ENCODE results near the gene CDH22.

Gene CDH22

GRCh38 chr20:46216770-46217464 is 91.4 kb downstream of the CDH22 start:
- Histone ChIP-seq H3K4me1 (ENCODE audit: control insufficient read depth in 1 of 2, insufficient read depth in 2 of 2, low read length in 2 of 2) (no peaks in the 10 kb centered on the region), H3K4me3 (ENCODE audit: low read depth in 1 of 2, low read length in 2 of 2) (no peak overlapping the region), H3K36me3 (ENCODE audit: control insufficient read depth in 1 of 2, insufficient read depth in 2 of 2, low read length in 2 of 2) (no peaks in the 10 kb centered on the region), H3K27ac (ENCODE audit: low read length) (no peak overlapping the region), H3K27me3 (ENCODE audit: low read depth, low read length) (peaks cover 5% of the 10 kb centered on the region), H3K9me3 (ENCODE audit: control insufficient read depth in 1 of 2, low read length in 2 of 2) (no peaks in the 10 kb centered on the region)

DNA sequence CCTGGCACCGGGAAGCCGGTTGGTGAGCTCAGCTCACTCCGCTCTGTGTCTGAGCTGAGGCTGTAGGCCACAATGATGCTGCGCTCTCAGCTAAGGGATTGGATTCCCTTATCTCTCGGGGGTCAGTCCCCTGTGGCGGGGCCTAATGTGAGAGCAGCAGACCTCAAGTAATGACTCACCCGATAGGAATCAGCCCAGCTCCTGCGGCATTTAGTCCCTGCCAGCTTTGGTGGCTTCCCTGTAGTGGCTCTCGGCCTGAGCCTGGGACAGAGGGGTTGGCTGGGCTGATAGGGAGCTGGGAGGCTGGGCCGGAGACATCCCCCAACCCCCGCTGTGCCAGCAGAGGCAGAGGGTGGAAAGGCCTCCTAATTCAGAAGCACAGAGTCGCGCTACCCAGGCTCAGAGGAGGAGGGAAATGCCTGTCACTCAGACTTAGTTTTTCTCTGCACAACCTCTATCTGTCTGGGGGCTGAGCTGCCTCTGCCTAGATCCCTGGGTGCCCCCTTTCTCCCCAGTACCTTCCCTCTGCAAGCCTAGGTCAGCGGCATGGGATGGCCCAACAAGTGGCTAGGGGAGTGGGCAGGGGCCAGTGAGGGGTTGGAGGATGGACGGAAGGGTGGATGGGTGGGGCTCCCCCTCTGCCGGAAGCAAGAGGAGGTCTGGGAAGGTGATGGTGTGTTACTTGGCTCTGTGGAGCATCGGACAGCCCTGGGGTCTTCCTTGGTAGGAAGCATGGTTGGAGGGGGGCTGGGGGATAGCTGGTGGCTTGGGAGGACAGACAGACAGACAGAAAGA is 92.2 kb downstream of the CDH22 start:
- Histone ChIP-seq H3K4me3 (ENCODE audit: low read depth in 1 of 2, low read length in 2 of 2) (no peak overlapping the region), H3K36me3 (ENCODE audit: control insufficient read depth in 1 of 2, insufficient read depth in 2 of 2, low read length in 2 of 2) (no peaks in the 10 kb centered on the region), H3K9me3 (ENCODE audit: control insufficient read depth in 1 of 2, low read length in 2 of 2) (no peaks in the 10 kb centered on the region), H3K4me1 (ENCODE audit: control insufficient read depth in 1 of 2, insufficient read depth in 2 of 2, low read length in 2 of 2) (no peaks in the 10 kb centered on the region), H3K27ac (ENCODE audit: low read length) (no peak overlapping the region), H3K27me3 (ENCODE audit: low read depth, low read length) (peaks cover 5% of the 10 kb centered on the region)

GRCh38 chr20:46214824-46215488 is 93.3 kb downstream of the CDH22 start:
- no peak overlapping the region for H3K27ac ChIP-seq (ENCODE audit: low read length)
- H3K4me3 ChIP-seq (ENCODE audit: low read depth in 1 of 2, low read length in 2 of 2), result no peak overlapping the region
- H3K4me1 ChIP-seq (ENCODE audit: control insufficient read depth in 1 of 2, insufficient read depth in 2 of 2, low read length in 2 of 2), result no peaks in the 10 kb centered on the region
- H3K36me3 ChIP-seq (ENCODE audit: control insufficient read depth in 1 of 2, insufficient read depth in 2 of 2, low read length in 2 of 2), result no peaks in the 10 kb centered on the region
- peaks cover 9% of the 10 kb centered on the region for H3K27me3 ChIP-seq (ENCODE audit: low read depth, low read length)
- H3K9me3 ChIP-seq (ENCODE audit: control insufficient read depth in 1 of 2, low read length in 2 of 2), result no peaks in the 10 kb centered on the region

DNA sequence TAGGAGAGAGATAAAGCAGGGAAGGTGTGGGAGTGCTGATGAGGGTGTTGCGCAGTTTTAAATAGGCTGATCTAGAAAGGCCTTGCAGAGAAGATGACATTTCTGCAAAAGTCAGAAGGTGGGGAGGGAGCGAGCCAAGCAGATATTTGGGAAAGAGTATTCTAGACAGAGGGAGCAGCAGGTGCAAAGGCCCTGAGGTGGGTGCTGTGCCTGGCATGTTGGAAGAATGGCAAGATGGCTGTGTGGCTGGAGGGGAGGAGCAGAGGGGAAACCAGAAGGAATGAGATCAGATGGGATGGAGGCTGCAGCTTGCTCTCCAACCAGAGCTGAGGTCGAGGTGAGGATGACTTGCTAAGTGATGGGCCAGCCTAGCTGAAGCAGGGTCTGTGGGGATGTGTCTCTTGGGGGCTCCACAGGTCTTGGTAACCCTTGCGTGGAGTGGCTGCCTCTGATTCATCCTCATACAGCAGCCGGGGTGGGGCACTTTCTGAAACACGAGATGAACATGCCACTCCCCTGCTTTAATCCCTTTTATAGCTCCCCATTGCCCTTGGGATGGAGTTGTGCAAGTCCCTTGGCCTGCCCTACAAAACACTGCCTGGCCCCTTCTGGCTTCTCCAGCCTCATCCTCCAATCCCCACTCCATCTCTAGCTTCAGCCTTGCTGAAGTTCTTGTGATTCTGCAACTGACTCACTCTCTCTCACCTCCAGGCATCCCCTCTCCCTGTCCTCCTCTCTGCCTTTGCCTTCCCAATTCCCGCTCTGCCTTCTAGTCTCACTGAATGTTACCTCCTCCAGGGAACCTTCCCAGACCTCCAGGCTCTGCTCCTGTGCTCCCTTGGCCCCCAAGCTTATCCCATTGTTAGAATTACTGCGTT is 94.1 kb downstream of the CDH22 start:
- no peak overlapping the region for H3K4me3 ChIP-seq (ENCODE audit: low read depth in 1 of 2, low read length in 2 of 2)
- H3K27me3 ChIP-seq (ENCODE audit: low read depth, low read length), result peaks cover 9% of the 10 kb centered on the region
- no peaks in the 10 kb centered on the region for H3K36me3 ChIP-seq (ENCODE audit: control insufficient read depth in 1 of 2, insufficient read depth in 2 of 2, low read length in 2 of 2)
- no peaks in the 10 kb centered on the region for H3K4me1 ChIP-seq (ENCODE audit: control insufficient read depth in 1 of 2, insufficient read depth in 2 of 2, low read length in 2 of 2)
- no peak overlapping the region for H3K27ac ChIP-seq (ENCODE audit: low read length)
- no peaks in the 10 kb centered on the region for H3K9me3 ChIP-seq (ENCODE audit: control insufficient read depth in 1 of 2, low read length in 2 of 2)

- Histone ChIP-seq H3K4me1 (ENCODE audit: control insufficient read depth in 1 of 2, insufficient read depth in 2 of 2, low read length in 2 of 2) (no peaks in the 10 kb centered on the region), H3K36me3 (ENCODE audit: control insufficient read depth in 1 of 2, insufficient read depth in 2 of 2, low read length in 2 of 2) (no peaks in the 10 kb centered on the region), H3K27me3 (ENCODE audit: low read depth, low read length) (peaks cover 9% of the 10 kb centered on the region), H3K4me3 (ENCODE audit: low read depth in 1 of 2, low read length in 2 of 2) (no peak overlapping the region), H3K9me3 (ENCODE audit: control insufficient read depth in 1 of 2, low read length in 2 of 2) (no peaks in the 10 kb centered on the region), H3K27ac (ENCODE audit: low read length) (no peak overlapping the region)
Observed at GRCh38 chr20:46212876-46213275, 95.4 kb downstream of the CDH22 start.

GRCh38 chr20:46212252-46212651 is 96.0 kb downstream of the CDH22 start:
- no peak overlapping the region for H3K4me3 ChIP-seq (ENCODE audit: low read depth in 1 of 2, low read length in 2 of 2)
- H3K27me3 ChIP-seq (ENCODE audit: low read depth, low read length), result peaks cover 9% of the 10 kb centered on the region
- no peaks in the 10 kb centered on the region for H3K9me3 ChIP-seq (ENCODE audit: control insufficient read depth in 1 of 2, low read length in 2 of 2)
- no peak overlapping the region for H3K27ac ChIP-seq (ENCODE audit: low read length)
- H3K4me1 ChIP-seq (ENCODE audit: control insufficient read depth in 1 of 2, insufficient read depth in 2 of 2, low read length in 2 of 2), result peaks cover 0 to under 1% of the 10 kb centered on the region in 2 donors
- no peaks in the 10 kb centered on the region for H3K36me3 ChIP-seq (ENCODE audit: control insufficient read depth in 1 of 2, insufficient read depth in 2 of 2, low read length in 2 of 2)

DNA sequence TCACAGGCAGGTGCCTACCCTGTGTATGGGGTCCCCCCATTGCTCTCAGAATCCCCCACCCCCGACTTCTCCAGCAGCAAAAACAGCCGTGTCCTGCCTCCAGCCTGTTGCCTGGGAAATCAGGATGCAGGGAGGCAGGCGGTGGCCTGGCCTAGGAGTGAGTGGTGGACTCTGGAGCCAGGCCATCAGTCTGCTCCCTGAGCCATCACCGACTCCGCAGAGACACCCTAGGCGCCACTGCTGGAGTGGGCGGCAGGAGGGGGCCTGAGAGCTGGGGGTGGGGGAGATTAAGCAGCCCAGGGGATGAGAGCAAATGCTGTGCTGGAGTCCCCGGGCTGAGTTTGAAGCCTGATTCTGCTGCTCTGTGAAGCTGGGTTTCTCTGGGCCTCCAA is 97.0 kb downstream of the CDH22 start:
- Histone ChIP-seq H3K27me3 (ENCODE audit: low read depth, low read length) (peaks cover 9% of the 10 kb centered on the region), H3K36me3 (ENCODE audit: control insufficient read depth in 1 of 2, insufficient read depth in 2 of 2, low read length in 2 of 2) (no peaks in the 10 kb centered on the region), H3K9me3 (ENCODE audit: control insufficient read depth in 1 of 2, low read length in 2 of 2) (no peaks in the 10 kb centered on the region)

DNA sequence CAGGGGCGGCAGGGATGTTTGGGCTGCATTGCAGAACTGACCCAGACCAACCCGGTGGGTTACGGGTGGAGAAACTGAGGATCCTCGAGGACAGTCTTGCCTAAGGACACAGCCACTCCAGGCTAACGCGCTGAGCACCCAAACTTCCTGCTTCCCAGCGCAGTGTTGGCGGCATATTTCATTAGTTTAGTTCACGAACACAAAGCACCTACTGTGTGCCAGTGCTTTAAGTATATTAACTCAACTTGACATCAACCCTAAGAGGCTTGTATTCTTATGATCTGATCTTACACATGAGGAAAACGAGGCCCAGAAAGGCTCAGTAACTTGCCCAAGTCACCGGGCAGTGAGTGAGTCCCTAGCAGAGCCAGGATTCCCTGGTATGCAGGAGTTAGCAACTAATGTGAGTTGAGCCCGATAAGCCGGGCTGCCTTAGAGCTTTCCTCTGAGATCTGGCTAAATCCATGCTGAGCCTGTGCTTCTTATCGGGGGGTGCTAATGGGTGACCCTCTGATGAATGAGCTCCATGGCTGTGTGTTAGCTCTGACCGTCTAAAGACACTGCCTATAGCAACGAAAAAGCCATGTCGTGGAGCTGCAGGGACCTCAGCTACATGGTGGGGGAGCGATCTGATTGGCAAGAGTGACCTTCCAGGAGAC is 97.5 kb downstream of the CDH22 start:
- H3K27me3 ChIP-seq (ENCODE audit: low read depth, low read length), result peaks cover 6% of the 10 kb centered on the region
- no peak overlapping the region for H3K4me3 ChIP-seq (ENCODE audit: low read depth in 1 of 2, low read length in 2 of 2)
- H3K4me1 ChIP-seq (ENCODE audit: control insufficient read depth in 1 of 2, insufficient read depth in 2 of 2, low read length in 2 of 2), result peaks cover 0 to 15% of the 10 kb centered on the region in 2 donors
- H3K27ac ChIP-seq (ENCODE audit: low read length), result no peak overlapping the region
- H3K36me3 ChIP-seq (ENCODE audit: control insufficient read depth in 1 of 2, insufficient read depth in 2 of 2, low read length in 2 of 2), result no peaks in the 10 kb centered on the region
- H3K9me3 ChIP-seq (ENCODE audit: control insufficient read depth in 1 of 2, low read length in 2 of 2), result no peaks in the 10 kb centered on the region

More for the DNA sequence above, 97.0 kb downstream of the CDH22 start:
- H3K27ac ChIP-seq (ENCODE audit: low read length), result no peak overlapping the region
- H3K4me1 ChIP-seq (ENCODE audit: control insufficient read depth in 1 of 2, insufficient read depth in 2 of 2, low read length in 2 of 2), result peaks cover 0 to 10% of the 10 kb centered on the region in 2 donors
- H3K4me3 ChIP-seq (ENCODE audit: low read depth in 1 of 2, low read length in 2 of 2), result no peak overlapping the region

DNA sequence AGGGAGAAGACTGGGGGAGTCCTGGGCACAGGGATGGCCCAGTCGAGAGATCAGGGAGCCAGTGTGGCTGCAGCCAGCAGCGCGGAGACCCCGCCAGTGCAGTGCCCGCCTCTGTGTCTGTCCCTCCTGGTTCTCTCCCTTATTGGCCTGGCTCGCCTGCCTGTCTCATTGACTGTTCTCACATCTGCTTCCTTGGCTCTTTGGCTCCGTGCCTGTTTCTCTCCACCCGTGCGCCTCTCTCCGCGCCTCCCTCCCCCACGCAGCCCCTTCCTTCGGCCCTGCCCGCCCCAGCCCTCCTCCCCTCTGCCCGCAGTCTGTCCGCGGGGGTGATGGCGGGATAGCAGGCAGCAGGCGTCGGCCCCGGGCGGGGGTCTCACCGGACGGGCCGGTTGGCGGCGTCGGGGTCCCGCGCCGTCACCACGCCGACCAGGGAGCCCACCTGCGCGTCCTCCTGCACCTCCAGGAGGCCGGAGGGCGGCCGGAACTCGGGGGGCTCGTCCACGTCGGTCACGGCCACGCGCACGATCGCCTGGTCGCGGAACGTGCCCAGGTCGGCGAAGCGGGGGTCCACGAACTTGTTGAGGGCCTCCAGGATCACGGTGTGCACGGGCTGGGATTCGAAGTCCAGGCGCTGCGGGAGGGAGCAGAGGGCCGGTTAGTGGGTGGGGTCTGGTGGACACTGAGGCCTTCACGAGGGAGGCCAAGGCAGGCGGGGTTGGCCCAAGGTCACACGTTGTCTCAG is 98.2 kb downstream of the CDH22 start:
- Histone ChIP-seq H3K27me3 (ENCODE audit: low read depth, low read length) (peaks cover 5% of the 10 kb centered on the region), H3K4me3 (ENCODE audit: low read depth in 1 of 2, low read length in 2 of 2) (no peak overlapping the region), H3K27ac (ENCODE audit: low read length) (no peak overlapping the region), H3K9me3 (ENCODE audit: control insufficient read depth in 1 of 2, low read length in 2 of 2) (no peaks in the 10 kb centered on the region), H3K36me3 (ENCODE audit: control insufficient read depth in 1 of 2, insufficient read depth in 2 of 2, low read length in 2 of 2) (no peaks in the 10 kb centered on the region), H3K4me1 (ENCODE audit: control insufficient read depth in 1 of 2, insufficient read depth in 2 of 2, low read length in 2 of 2) (peaks cover 0 to 22% of the 10 kb centered on the region in 2 donors)

GRCh38 chr20:46207793-46208192 is 100.5 kb downstream of the CDH22 start:
- H3K4me3 ChIP-seq (ENCODE audit: low read depth in 1 of 2, low read length in 2 of 2), result no peak overlapping the region
- H3K4me1 ChIP-seq (ENCODE audit: control insufficient read depth in 1 of 2, insufficient read depth in 2 of 2, low read length in 2 of 2), result peaks cover 0 to 27% of the 10 kb centered on the region in 2 donors
- H3K36me3 ChIP-seq (ENCODE audit: control insufficient read depth in 1 of 2, insufficient read depth in 2 of 2, low read length in 2 of 2), result no peaks in the 10 kb centered on the region
- H3K27me3 ChIP-seq (ENCODE audit: low read depth, low read length), result peaks cover 5% of the 10 kb centered on the region
- H3K27ac ChIP-seq (ENCODE audit: low read length), result no peak overlapping the region
- H3K9me3 ChIP-seq (ENCODE audit: control insufficient read depth in 1 of 2, low read length in 2 of 2), result no peaks in the 10 kb centered on the region

All from muscle layer of duodenum (tissue), 2 donors.